NCI-H345 treated with DMSO at 0.1 percent for 48 hours (cell line): Measurements from ENCODE around the gene UBE2F.
"Not testable (repeated sequence)": the region's sequence is repeated elsewhere in the genome, so short reads cannot be mapped to it uniquely, and the experiment has no call there.

ENCODE experiments used
- DNase-seq: peaks from one replicate; lab custom pipeline; 2025; ENCODE audit not compliant: unreplicated experiment; lab: John Stamatoyannopoulos, UW

UBE2F gene

GRCh38 chr2:237943395-237944094, 23.3 kb upstream of the UBE2F start:
- DNase-seq: no peak

- no peak for DNase-seq
Observed at GRCh38 chr2:237944302-237944701, 22.5 kb upstream of the UBE2F start.

GRCh38 chr2:237946423-237946822, 20.4 kb upstream of the UBE2F start:
- no peak for DNase-seq

- DNase-seq: not testable (repeated sequence)
Observed at GRCh38 chr2:237951354-237951753, 15.5 kb upstream of the UBE2F start.

- DNase-seq: no peak
Observed at GRCh38 chr2:237951878-237952277, 14.9 kb upstream of the UBE2F start.

- DNase-seq: no peak
Observed at GRCh38 chr2:237952851-237953250, 14.0 kb upstream of the UBE2F start.

GRCh38 chr2:237955640-237956401, 11.0 kb upstream of the UBE2F start:
- DNase-seq: no peak

GRCh38 chr2:237956402-237956736, 10.4 kb upstream of the UBE2F start:
- no peak for DNase-seq

- DNase-seq: no peak
Observed at GRCh38 chr2:237961637-237962036, 5.2 kb upstream of the UBE2F start.

- no peak for DNase-seq
Observed at GRCh38 chr2:237962432-237963084, 4.3 kb upstream of the UBE2F start.

- not testable (repeated sequence) for DNase-seq
Observed at GRCh38 chr2:237963490-237963991, 3.3 kb upstream of the UBE2F start.

- DNase-seq: no peak
Observed at GRCh38 chr2:237964194-237964577, 2.6 kb upstream of the UBE2F start.

GRCh38 chr2:237964578-237965404, 2.0 kb upstream of the UBE2F start:
- DNase-seq: no peak

GRCh38 chr2:237965844-237966243, 970 bp upstream of the UBE2F start:
- DNase-seq: not testable (repeated sequence)

GRCh38 chr2:237966250-237966564, 607 bp upstream of the UBE2F start:
- DNase-seq: peak; percentile 51

GRCh38 chr2:237967463-237967951, 693 bp downstream of the UBE2F start:
- no peak for DNase-seq

GRCh38 chr2:237968048-237968862, 1.4 kb downstream of the UBE2F start:
- no peak for DNase-seq

GRCh38 chr2:237971661-237972060, 4.8 kb downstream of the UBE2F start:
- DNase-seq: no peak

GRCh38 chr2:237972211-237972610, 5.4 kb downstream of the UBE2F start:
- no peak for DNase-seq

- DNase-seq: no peak
Observed at GRCh38 chr2:237972936-237973335, 6.1 kb downstream of the UBE2F start.
